Neural progenitor cell (in vitro differentiated cells): ENCODE results near the gene ADAMTS14. TPM values are rescaled to one million over a fixed set of nuclear protein-coding genes. Genes with fewer than 3 reads are reported as not detected.

Experiments used
- DNase-seq: peaks from one replicate; pipeline ENCODE4 v3.0.0-alpha.2; 2016; ENCODE audit warnings: low spot score
- H2AFZ ChIP-seq: fragments of 200-600 bp; sonication (generic); replicated peaks from 2 replicates; pipeline ENCODE4 v1.6.1; 2016; ENCODE audit warnings: antibody characterized with exemption
- H3F3A ChIP-seq: fragments of 200-600 bp; sonication (generic); 2 replicates; pipeline ENCODE4 v1.6.1; 2016; ENCODE audit warnings: antibody characterized with exemption, low read depth
- H3K27ac ChIP-seq: fragments of 200-600 bp; sonication (generic); 2 replicates; pipeline ENCODE4 v1.5.1; 2016; ENCODE audit warnings: mild to moderate bottlenecking
- H3K27me3 ChIP-seq: fragments of 200-600 bp; sonication (generic); 2 replicates; pipeline ENCODE4 v1.6.1; 2016; ENCODE audit warnings: mild to moderate bottlenecking, moderate library complexity
- H3K36me3 ChIP-seq: fragments of 200-600 bp; sonication (generic); 2 replicates; pipeline ENCODE4 v1.5.1; 2016
- H3K4me1 ChIP-seq: fragments of 200-600 bp; sonication (generic); 2 replicates; pipeline ENCODE4 v1.6.1; 2016; ENCODE audit warnings: mixed run types
- H3K4me2 ChIP-seq: fragments of 200-600 bp; sonication (generic); 2 replicates; pipeline ENCODE4 v1.6.1; 2016
- H3K4me3 ChIP-seq: fragments of 200-600 bp; sonication (generic); 2 replicates; pipeline ENCODE4 v1.5.1; 2016
- H3K79me2 ChIP-seq: fragments of 200-600 bp; sonication (generic); 2 replicates; pipeline ENCODE4 v1.6.1; 2016; ENCODE audit warnings: low read depth
- H3K9ac ChIP-seq: fragments of 200-600 bp; sonication (generic); 2 replicates; pipeline ENCODE4 v1.6.1; 2016
- H3K9me3 ChIP-seq: fragments of 200-600 bp; sonication (generic); 2 replicates; pipeline ENCODE4 v1.5.1; 2016; ENCODE audit warnings: low read depth
- H4K20me1 ChIP-seq: fragments of 200-600 bp; sonication (generic); 2 replicates; pipeline ENCODE4 v1.6.1; 2016; ENCODE audit warnings: low read depth
- H3K27ac Mint-ChIP-seq: 3 replicates; pipeline ENCODE4 v1.8.0; 2021; ENCODE audit warnings: mixed read lengths
- H3K27me3 Mint-ChIP-seq: 2 replicates; pipeline ENCODE4 v1.8.0; 2022; ENCODE audit warnings: low read depth, mild to moderate bottlenecking, inconsistent platforms, moderate library complexity, mixed read lengths; ENCODE audit not compliant: insufficient read depth
- H3K36me3 Mint-ChIP-seq: 3 replicates; pipeline ENCODE4 v1.8.0; 2021; ENCODE audit warnings: mixed read lengths
- H3K4me1 Mint-ChIP-seq: 3 replicates; pipeline ENCODE4 v1.8.0; 2021; ENCODE audit warnings: mixed read lengths
- H3K4me3 Mint-ChIP-seq: 3 replicates; pipeline ENCODE4 v1.8.0; 2021; ENCODE audit warnings: mild to moderate bottlenecking, moderate library complexity, mixed read lengths
- H3K9me3 Mint-ChIP-seq: 3 replicates; pipeline ENCODE4 v1.8.0; 2020; ENCODE audit warnings: mixed read lengths
- EZH2 ChIP-seq: fragments of 200-600 bp; sonication (generic); IDR thresholded peaks from 2 replicates; pipeline ENCODE4 v1.6.1; 2017; ENCODE audit warnings: antibody characterized with exemption, mild to moderate bottlenecking, moderate library complexity
- EZH2phosphoT487 ChIP-seq: fragments of 200-600 bp; sonication (generic); IDR thresholded peaks from 2 replicates; pipeline ENCODE4 v1.6.1; 2017; ENCODE audit warnings: antibody characterized with exemption
- total RNA-seq: library from RNA; depleted of rRNA; stranded (reverse); fragments of >200 nt; gene quantifications from 2 replicates; pipeline ENCODE4 v1.2.3, GENCODE V29; 2015; ENCODE audit warnings: low replicate concordance
- TF ChIP-seq, protein P1 (sequence below): fragments of 200-600 bp; sonication (generic); IDR thresholded peaks from 2 replicates; pipeline ENCODE4 v1.5.1; 2017; ENCODE audit warnings: antibody characterized with exemption, mild to moderate bottlenecking

ADAMTS14 gene
- total RNA-seq, 1 donor from 2014 or later: not detected

DNA sequence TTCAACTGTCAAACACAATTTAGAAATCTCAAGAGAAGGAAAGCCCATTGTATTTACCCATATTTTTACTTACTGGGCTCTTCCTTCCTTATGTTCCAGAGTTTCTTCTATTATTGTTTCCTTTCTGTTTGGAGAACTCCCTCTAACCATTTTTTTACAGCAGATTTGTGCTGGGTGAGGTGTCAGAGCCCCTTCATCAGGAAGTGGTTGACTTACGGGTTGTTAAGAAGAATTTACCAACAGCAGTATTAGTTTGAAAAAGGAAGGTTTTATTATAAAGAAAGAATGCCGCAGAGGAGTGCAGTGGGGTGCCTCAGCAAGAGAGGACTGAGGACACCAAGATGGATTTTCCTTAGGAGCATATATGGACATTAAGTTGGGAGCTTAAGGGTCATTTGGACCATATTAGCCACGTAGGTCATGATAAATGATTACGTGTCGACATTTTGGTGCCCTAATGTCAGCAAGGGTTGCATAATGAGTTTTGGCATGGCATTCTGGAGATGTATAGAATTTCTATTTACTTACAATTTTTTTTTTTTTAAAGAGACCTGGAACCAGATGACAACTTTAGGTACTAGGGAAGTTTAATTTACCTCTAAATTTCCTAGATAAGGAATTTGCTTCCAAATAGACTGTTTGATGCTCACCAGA lies 119.2 kb downstream of the ADAMTS14 start:
- Histone ChIP-seq H3K27me3 (no peaks in the 10 kb centered on the region), H2AFZ (no peak overlapping the region), H3K4me2 (peak overlapping the region; percentile 9), H3K9me3 (no peaks in the 10 kb centered on the region), H3K9ac (no peak overlapping the region), H4K20me1 (no peaks in the 10 kb centered on the region), H3K27ac (no peak overlapping the region), H3K36me3 (no peaks in the 10 kb centered on the region), H3K4me3 (no peak overlapping the region), H3F3A (no peaks in the 10 kb centered on the region), H3K79me2 (no peaks in the 10 kb centered on the region), H3K4me1 (peaks cover 15% of the 10 kb centered on the region)
- Mint-ChIP-seq H3K27me3 (peaks cover 6% of the 10 kb centered on the region), H3K27ac (no peak overlapping the region), H3K36me3 (no peaks in the 10 kb centered on the region), H3K4me1 (no peaks in the 10 kb centered on the region), H3K4me3 (no peak overlapping the region), H3K9me3 (peaks cover 5% of the 10 kb centered on the region)
- no peak for DNase-seq
- TF ChIP-seq EZH2 (no peak), EZH2phosphoT487 (no peak)
- TF ChIP-seq, protein P1, sequence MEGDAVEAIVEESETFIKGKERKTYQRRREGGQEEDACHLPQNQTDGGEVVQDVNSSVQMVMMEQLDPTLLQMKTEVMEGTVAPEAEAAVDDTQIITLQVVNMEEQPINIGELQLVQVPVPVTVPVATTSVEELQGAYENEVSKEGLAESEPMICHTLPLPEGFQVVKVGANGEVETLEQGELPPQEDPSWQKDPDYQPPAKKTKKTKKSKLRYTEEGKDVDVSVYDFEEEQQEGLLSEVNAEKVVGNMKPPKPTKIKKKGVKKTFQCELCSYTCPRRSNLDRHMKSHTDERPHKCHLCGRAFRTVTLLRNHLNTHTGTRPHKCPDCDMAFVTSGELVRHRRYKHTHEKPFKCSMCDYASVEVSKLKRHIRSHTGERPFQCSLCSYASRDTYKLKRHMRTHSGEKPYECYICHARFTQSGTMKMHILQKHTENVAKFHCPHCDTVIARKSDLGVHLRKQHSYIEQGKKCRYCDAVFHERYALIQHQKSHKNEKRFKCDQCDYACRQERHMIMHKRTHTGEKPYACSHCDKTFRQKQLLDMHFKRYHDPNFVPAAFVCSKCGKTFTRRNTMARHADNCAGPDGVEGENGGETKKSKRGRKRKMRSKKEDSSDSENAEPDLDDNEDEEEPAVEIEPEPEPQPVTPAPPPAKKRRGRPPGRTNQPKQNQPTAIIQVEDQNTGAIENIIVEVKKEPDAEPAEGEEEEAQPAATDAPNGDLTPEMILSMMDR: no peak

DNA sequence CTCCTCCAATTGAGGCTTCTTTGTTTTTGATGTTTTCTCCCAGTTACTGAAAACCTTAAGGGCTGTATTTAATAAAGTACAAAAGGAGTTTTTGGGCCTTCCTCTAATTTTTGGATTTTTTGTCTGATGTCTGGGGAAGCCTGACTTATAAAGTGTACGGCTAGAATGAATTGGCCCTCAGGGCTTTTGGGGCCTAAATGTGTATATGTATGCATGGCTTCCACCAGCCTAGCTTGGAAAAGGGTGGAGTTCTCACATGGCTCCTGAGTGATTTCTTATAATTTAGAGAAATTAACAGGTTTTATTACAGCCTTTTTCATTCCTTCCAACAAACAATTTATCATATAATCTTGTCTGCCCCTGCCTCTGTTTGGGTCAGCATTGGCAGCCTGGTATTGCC lies 123.3 kb downstream of the ADAMTS14 start:
- Mint-ChIP-seq H3K9me3 (peaks cover 8% of the 10 kb centered on the region), H3K27me3 (peaks cover 3% of the 10 kb centered on the region)

DNA sequence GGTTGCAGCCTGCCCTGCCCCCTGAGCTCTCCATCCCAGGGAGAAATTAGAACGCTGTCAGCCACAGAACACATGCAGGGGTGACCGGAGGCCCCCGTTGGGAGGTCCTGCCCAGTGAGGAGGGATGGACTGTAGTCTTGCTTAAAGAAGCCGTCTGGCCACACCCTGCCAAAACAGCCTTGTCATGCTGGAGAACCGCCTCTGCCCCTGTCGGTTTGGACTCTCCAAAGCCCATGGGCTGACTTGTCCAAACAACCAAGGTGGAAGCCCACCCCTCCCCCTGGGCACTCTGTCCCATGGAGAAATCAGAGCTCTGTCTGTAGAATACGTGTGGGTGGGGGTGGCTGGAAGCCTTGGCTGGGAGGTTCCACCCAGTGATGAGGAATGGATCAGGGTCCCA lies 125.5 kb downstream of the ADAMTS14 start:
- Histone ChIP-seq H3K4me1 (no peaks in the 10 kb centered on the region), H4K20me1 (no peaks in the 10 kb centered on the region), H3K4me3 (no peak overlapping the region), H3K4me2 (no peak overlapping the region), H3K27me3 (no peaks in the 10 kb centered on the region), H3K9me3 (no peaks in the 10 kb centered on the region), H3K36me3 (no peaks in the 10 kb centered on the region), H2AFZ (no peak overlapping the region), H3K27ac (no peak overlapping the region), H3F3A (no peaks in the 10 kb centered on the region), H3K79me2 (no peaks in the 10 kb centered on the region), H3K9ac (no peak overlapping the region)
- TF ChIP-seq, protein P1: no peak
- TF ChIP-seq EZH2phosphoT487 (no peak), EZH2 (no peak)
- no peak overlapping the region for H3K4me3 Mint-ChIP-seq
- H3K36me3 Mint-ChIP-seq: no peaks in the 10 kb centered on the region
- H3K27me3 Mint-ChIP-seq: peaks cover under 1% of the 10 kb centered on the region
- H3K27ac Mint-ChIP-seq: no peak overlapping the region
- peaks cover 8% of the 10 kb centered on the region for H3K9me3 Mint-ChIP-seq
- no peak for DNase-seq
- H3K4me1 Mint-ChIP-seq: no peaks in the 10 kb centered on the region

More for the DNA sequence above, 123.3 kb downstream of the ADAMTS14 start:
- DNase-seq: no peak
- Mint-ChIP-seq H3K4me1 (no peaks in the 10 kb centered on the region), H3K27ac (no peak overlapping the region), H3K36me3 (no peaks in the 10 kb centered on the region), H3K4me3 (no peak overlapping the region)
- Histone ChIP-seq H3F3A (no peaks in the 10 kb centered on the region), H3K27me3 (no peaks in the 10 kb centered on the region), H3K36me3 (no peaks in the 10 kb centered on the region), H3K4me1 (peaks cover 15% of the 10 kb centered on the region), H3K4me2 (no peak overlapping the region), H2AFZ (no peak overlapping the region), H3K27ac (no peak overlapping the region), H4K20me1 (no peaks in the 10 kb centered on the region), H3K79me2 (no peaks in the 10 kb centered on the region), H3K9ac (no peak overlapping the region), H3K9me3 (no peaks in the 10 kb centered on the region), H3K4me3 (no peak overlapping the region)
- no peak for TF ChIP-seq EZH2phosphoT487
- no peak for TF ChIP-seq EZH2
- TF ChIP-seq, protein P1: no peak
